ENCODE results near the gene KIF13A.
"Not testable (repeated sequence)": the region's sequence is repeated elsewhere in the genome, so short reads cannot be mapped to it uniquely, and the experiment has no call there.

The KIF13A gene

DNA sequence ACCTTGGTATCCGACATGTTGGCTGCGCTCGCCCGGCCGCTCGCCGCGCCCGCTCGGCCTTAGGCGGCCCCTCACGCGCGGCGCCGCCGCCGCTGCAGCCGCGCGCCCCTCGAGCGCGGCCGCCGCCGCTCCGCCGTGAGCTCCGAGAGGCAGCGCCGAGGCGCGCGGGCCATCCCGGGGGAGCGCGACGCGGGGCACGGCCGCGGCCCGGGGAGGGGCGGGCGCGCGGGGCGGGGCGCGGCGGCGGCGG lies at the start of gene KIF13A:
Gene KIF13A, minus strand, starts transcription at position 189 of the 250 bp plus-strand sequence. Its CDS starts 172 bp downstream, at position 17.
- DNase-seq (ENCODE audit: low read depth in 3 of 3) = no peak

DNA sequence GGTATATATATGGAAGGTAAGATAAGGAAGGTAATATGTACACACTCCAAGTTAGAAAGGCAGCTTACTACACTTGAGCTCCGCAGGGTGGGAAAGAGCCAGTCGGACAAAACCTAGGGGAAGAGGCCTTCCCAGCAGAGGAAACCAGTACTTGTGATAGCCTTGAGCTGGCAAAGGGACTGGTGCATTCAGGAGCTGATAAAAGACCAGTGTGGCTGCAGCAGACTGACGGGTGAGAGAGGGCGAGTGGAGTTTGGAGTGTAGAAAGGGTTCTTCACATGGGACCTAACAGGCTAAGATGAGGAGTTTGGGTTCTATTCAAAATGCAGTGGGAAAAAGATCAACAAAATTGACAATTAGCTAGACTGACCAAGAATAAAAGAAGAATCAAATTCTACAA lies 49.3 kb upstream of the KIF13A start:
- DNase-seq (ENCODE audit: low read depth in 3 of 3) = no peak

DNA sequence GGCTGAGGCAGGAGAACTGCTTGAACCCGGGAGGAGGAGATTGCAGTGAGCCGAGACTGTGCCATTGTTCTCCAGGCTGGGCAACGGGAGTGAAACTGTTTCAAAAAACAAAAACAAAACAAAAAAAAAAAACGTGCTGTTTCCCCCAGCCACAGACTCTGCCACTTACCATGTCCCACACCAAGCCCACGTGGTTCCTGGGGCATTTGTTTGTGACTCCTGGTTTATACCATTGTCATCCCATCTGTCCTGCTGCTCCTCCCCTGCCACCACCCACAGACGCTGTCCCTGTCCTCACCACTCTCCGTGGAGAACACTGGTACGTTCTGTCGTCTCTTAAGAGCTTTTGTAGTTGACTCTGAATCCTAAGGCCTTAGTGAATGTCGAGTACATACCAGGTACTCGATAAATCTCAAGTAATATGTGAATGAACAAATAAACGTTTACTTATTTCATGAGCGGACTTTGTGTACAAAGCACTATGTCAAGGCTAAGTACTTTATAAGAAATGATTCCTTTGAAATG lies 48.0 kb upstream of the KIF13A start:
- DNase-seq (ENCODE audit: low read depth in 3 of 3) = no peak

DNA sequence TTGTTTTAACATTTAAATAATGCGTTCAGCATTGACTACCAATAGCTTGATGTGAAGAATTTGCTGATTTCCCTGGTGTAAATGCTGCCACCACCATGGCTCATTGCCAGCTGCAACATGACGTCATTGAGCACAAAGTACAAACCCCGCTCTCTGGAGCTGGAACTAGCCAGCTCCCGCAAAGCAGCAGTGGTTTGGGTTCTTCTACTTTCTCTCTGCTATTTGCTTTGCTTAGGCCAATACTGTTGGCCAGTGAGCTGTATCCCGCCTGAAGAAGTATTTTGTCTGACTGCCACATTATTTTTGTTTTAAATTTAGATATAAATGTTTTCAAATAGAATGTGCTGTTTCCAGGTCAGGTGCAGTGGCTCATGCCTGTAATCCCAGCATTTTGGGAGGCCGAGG lies 47.4 kb upstream of the KIF13A start:
- DNase-seq (ENCODE audit: low read depth in 3 of 3) = no peak

DNA sequence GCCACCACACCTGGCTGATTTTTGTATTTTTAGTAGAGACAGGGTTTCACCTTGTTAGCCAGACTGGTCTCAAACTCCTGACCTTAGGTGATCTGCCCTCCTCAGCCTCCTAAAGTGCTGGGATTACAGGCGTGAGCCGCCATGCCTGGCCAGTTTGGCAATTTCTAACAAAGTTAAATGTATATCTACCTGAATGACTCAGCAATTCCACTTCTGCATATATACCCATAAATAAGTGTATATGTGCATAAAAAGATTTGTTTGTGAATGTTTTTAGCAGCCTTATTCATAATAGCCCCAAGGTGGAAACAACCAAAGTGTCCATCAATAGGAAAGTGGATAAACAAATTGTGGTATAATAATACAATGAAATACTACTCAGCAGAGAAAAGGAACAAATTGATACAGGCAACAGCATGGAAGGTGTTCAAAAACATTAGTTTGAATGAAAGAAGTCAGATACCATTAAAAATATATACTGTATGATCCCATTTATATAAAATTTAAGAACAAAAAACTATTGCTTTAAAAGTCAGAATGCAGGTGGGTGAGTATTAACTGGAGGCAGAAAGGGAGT lies 44.3 kb upstream of the KIF13A start:
- no peak for DNase-seq (ENCODE audit: low read depth in 3 of 3)

DNA sequence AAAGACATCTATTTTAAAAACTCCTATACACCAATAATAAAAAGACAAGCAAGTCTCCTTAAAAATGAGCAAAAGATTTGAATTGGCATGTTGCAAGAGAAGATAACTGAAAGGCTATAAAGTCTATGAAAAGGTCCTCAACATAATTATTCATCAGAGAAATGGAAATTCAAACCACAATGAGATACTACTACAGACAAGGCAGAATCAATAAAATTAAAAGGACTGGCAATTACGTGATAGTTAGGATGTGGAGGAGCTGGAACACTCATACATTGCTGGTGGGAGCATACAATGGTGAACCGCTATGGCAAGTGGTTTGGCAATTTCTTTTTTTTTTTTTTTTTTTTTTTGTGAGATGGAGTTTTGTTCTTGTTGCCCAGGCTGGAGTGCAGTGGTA lies 43.8 kb upstream of the KIF13A start:
- no peak for DNase-seq (ENCODE audit: low read depth in 3 of 3)

DNA sequence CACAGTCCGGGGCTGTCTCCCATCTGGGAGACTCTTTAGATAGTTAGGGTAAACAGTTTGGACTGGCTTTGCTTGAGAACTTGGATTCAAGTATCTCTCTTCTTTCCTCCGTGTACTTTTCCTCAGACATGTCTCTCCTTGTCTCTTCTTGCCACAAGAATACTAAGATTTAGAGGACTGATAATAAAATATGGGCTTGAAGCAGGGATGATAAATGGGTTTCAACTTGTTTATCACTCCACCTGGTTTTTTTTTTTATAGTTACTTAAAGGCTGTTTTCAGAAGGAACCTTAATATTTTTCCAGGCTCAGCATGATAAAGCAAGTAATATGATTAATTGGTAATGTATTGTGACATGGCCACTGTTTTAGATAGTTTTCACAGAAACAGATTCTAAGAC lies 40.9 kb upstream of the KIF13A start:
- no peak for DNase-seq (ENCODE audit: low read depth in 3 of 3)

DNA sequence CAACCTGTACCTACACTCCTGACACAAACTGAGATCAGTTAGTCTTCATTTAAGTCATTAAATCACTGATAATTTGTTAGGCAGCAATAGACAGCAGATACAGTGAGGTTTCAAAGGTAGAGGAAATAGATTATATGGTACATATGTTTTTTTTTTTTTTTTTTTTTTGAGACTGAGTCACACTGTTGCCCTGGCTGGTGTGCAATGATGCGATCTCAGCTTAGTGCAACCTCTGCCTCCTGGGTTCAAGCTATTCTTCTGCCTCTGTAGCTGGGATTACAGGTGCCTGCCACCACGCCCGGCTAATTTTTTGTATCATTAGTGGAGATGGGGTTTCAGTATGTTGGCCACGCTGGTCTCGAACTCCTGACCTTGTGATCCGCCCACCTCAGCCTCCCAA lies 38.2 kb upstream of the KIF13A start:
- DNase-seq (ENCODE audit: low read depth in 3 of 3) = no peak

DNA sequence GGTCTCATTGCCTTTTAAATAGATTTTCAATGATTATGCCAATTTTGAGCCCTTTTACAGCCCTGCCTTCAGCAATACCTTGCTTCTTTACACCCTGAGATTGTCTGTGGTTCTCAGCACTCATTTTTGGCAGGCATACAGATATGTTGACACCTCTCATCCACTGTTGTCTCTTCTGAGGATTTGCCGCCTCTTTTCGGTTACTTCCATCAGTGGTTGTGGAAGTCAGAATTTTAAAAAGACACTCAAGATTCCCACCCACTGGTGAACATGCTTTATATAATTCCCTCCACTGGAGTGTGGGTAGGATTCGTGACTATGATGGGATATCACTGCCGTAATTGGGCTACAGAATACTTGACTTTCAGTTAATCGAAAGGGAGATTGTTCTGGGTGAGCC lies 37.4 kb upstream of the KIF13A start:
- DNase-seq (ENCODE audit: low read depth in 3 of 3) = no peak

DNA sequence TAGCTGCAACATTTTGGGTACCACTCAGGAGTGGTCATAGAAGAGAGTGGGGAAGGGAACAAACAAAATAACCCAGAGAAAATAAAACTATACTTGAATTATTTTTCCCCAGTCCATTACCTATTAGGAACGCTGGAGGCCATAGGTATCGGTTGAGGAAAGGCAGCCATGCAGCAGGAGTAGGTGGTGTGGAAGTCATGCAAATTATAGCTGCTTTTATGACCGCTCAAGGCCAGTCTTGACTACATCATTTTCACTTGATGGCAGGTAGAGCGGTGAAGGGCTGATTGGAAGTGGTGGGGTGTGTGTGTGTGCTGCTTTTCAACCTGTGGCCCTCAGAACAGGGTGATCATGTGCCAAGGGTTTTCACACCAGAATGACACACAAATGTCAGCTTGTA lies 36.5 kb upstream of the KIF13A start:
- DNase-seq (ENCODE audit: low read depth in 3 of 3) = no peak

DNA sequence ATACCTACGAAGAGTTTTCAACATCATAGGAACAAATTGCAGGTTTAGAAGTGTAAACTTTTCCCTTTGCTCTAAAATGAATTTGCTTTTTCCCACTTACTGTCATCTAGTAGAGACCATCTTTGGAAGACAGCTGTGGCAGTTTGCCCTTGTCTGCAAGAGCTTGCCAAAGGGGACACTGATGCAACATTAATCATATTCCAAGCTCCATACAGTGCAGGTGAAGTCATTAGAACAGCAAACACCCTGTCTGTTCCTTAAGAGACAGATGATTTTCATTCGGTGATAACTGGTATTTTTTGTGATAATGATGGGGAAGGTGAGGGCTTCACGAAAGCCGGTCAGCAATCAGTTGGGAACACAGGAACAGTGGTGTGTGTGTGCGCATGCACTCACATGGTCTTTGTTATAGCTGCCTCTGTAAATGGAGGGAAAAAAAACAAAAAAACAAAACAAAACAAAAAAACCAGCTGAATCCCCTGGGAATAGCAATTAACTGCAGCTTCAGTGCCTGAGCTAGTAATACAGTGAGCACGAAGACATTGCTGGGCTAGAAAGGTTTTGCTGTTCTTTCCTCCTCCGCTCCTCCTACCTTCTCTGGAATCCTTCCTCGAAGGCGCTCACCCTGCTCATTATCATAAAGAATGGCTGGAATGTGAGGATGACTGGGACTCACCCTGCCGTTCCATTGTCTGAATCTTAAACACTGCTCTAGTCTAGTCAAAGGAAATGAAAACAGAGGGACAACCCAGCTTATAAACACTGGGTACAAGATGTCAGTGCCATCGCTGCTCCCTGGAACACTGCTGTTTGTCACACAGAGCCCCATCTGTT lies 35.2 kb upstream of the KIF13A start:
- no peak for DNase-seq (ENCODE audit: low read depth in 3 of 3)

DNA sequence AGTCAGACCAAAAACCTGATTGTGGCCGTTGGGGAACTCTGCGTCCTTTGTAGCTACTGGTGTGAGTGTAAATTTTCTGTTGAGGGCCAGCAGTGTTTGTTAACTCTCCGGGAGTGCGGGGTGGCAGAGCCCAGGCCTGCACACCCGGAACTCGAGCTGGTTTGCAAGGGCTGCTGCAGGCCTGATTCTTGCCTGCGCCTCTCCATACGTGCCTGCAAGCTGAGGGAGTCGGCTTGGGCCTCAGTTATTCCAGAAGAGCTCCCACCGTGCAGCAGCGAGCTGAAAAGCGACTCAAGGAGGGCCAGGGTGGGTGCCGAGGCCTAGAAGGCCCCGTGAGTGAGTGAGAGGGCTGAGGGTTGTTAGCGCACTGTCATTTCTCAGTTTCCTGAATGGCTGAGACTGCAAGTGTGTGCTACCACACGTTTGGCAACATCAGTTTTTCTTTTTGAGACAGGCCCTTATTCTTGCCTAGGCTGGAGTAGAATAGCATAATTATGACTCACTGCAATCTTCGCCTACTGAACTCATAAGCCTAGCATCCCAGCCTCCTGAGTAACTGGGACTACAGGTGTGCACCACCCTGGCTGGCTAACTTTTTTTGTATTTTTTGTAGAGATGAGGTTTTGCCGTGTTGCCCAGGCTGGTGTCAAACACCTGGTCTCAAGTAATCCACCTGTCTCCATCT lies 33.9 kb upstream of the KIF13A start:
- no peak for DNase-seq (ENCODE audit: low read depth in 3 of 3)

DNA sequence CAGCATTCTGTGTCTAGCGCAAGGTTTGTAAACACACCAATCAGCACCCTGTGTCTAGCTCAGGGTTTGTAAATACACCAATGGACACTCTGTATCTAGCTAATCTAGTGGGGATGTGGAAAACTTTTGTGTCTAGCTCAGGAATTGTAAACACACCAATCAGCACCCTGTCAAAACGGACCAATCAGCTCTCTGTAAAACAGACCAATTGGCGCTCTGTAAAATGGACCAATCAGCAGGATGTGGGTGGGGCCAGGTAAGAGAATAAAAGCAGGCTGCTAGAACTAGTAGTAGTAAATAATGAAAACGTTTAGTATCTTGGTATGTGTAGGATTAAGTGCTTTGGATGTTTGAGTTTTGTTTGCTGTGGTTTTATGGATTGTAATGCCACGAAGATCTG lies 33.1 kb upstream of the KIF13A start:
- DNase-seq (ENCODE audit: low read depth in 3 of 3) = not testable (repeated sequence)

DNA sequence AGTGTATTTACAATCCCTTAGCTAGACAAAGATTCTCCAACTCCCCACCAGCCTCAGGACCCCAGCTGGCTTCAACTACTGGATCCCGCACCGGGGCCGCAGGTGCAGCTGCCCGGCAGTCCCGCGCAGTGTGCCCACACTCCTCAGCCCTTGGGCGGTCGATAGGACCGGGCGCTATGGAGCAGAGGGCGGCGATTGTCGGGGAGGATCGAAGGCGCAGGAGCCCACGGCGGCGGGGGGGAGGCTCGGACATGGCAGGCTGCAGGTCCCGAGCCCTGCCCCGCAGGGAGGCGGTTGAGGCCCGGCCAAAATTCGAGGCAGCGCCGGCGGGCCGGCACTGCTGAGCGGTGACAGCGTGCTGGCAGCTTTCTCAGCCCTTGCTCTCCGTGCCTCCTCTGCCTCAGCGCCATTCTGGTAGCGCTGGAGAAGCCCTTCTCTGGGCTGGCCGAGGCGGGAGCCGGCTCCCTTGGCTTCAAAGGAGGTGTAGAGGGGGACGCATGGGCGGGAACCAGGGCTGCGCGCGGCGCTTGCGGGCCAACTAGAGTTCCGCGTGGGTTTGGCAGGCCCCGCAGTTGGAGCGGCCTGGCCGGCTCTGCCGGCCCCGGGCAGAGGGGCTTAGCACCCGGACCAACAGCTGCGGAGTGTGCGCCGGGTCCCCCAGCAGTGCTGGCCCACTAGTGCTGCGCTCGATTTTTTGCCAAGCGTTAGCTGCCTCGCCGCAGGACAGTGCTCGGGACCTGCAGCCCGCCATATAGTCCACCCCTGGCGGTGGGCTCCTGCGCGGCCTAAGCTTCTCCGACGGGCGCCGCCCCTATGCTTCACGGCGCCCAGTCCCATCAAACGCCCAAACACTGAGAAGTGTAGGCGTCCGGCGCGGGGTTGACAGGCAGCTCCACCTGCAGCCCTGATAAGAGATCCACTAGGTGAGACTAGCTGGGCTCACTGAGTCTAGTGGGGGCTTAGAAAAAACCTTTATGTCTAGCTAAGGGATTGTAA lies 32.4 kb upstream of the KIF13A start:
- no peak for DNase-seq (ENCODE audit: low read depth in 3 of 3)

DNA sequence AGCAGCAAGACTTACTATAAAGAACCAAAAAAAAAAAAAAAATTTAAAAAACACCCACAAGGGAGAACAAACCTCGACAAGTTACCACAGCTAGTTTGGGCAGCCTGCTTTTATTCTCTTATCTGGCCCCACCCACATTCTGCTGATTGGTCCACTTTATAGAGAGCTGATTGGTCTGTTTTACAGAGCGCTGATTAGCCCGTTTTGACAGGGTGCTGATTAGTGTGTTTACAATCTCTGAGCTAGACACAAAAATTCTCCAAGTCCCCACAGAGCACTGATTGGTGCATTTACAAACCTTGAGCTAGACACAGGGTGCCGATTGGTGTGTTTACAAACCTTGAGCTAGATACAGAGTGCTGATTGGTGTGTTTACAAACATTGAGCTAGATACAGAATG lies 31.7 kb upstream of the KIF13A start:
- not testable (repeated sequence) for DNase-seq (ENCODE audit: low read depth in 3 of 3)

DNA sequence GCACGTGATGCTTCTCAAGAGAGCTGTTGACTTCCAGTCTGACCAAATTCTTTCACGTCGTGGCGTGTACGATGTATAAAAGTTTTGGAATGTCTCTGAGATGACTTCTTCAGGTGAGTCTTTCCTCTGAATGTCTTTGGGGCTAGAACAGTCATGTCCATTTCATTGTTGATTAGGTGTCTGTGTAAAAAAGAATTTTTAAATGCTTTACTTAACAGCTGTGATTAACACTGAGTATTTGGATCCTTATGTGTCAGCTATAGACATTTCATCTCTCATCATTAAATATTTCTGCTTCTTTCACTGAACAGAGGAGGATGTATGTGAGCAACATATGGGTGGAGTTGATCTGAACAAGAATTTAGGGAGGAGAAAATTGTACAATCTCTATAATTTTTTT lies 29.3 kb upstream of the KIF13A start:
- DNase-seq (ENCODE audit: low read depth in 3 of 3) = no peak

DNA sequence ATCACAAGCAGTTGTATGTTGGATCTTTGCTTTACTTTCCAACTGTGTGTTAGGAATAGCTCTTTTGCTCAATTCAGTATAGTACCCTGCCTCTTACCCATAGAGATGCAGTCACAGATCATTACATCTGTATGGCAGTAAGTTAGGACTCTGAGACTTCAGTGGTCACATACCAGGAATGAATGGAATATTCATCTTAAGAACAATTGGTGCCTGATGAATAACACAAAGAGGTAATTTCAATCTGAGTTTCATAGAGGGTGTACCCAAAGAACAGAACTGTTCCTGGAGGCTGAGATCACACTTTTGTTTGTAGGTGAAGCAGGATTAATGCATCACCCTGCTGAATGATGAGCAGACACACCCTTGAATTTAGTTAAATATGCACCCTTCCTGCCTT lies 28.7 kb upstream of the KIF13A start:
- DNase-seq (ENCODE audit: low read depth in 3 of 3) = no peak

DNA sequence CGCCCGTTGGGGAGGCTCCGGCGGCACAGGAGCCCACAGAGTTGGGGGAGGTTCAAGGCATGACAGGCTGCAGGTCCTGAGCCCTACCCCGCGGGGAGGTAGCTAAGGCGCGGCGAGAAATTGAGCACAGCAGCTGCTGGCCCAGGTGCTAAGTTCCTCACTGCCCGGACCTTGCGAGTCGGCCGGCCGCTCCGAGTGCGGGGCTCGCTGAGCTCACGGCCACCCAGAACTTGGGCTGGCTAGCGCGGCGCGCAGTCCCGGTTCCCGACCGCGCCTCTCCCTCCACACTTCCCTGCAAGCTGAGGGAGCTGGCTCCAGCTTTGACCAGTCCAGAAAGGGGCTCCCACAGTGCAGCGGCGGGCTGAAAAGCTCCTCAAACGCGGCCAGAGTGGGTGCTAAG lies 23.9 kb upstream of the KIF13A start:
- DNase-seq (ENCODE audit: low read depth in 3 of 3) = no peak

DNA sequence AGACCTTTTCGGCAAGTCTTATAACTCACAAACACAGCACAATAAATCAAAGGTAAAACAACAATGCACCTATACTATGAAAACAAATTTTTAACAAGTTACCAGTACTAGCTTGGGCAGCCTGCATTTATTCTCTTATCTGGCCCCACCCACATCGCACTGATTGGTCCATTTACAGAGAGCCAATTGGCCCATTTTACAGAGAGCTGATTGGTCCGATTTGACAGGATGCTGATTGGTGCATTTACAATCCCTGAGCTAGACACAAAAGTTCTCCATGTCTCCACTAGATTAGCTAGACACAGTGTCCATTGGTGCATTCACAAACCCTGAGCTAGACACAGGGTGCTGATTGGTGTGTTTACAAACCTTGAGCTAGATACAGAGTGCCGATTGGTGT lies 23.1 kb upstream of the KIF13A start:
- not testable (repeated sequence) for DNase-seq (ENCODE audit: low read depth in 3 of 3)

DNA sequence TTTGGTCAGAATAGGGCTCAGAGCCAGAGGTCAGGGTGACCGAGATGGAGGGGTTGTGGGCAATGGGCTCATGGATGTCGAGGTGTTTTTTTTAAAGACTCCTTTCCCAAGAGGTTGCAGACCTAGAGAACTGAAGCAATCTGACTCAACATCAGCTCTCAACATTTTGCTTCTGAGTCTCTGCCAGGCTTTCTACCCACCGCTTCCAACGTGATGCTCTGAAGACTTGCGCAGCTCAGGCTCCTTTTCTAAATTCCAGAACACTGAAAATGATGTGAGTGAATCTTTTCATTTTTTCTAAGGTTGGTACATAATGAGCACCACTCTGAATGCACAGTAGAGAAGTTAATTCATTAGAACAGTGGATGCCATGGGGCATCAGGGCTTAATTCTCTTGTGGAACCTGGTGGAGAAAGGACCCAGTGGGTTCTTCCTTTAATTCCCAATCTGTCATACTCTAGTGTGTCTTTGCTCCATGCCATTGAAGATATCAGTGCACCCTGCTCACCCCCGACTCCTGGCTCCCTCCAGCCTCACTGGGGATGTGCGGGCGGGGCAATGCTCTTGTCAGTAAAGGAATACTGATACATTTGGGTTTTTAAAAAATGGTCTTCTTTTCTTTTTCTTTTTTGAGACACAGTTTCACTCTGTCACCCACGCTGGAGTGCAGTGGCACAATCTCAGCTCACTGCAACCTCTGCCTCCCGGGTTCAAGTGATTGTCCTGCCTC lies 17.0 kb upstream of the KIF13A start:
- DNase-seq (ENCODE audit: low read depth in 3 of 3) = no peak

DNA sequence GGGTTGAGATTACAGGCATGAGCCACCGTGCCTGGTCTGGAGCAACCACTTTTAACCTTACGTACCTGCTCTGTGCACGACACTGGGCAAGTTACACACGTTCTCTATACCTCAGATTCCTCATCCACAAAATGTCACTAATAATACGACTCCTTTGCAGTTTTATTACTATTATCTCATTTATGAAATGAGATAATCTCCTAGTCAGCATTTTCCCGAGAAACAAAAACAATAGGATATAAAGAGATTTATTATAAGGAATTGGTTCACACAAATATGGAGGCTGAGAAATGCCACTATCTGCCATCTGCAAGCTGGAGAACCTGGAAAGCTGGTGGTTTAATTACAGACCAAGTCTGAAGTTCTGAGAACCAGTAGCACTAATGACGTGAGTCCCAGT lies 12.0 kb upstream of the KIF13A start:
- DNase-seq (ENCODE audit: low read depth in 3 of 3) = no peak
